Stomach (tissue), 9 donors: ENCODE data around the gene TFAP2D. TPM values are rescaled to one million over a fixed set of nuclear protein-coding genes. Genes with fewer than 3 reads are reported as not detected.

Experiments
- DNase-seq, 2 donors: peaks; one replicate each; pipeline versions ENCODE4 v3.0.0 to v3.0.0-alpha.2; 2013 to 2019
- H3K27ac ChIP-seq, 5 donors: fragments of 200-600 bp in 4 of 5; sonication (generic) in 4 of 5; one replicate each; pipeline ENCODE4 v1.5.1; 2013 to 2019; ENCODE audit warnings: mild to moderate bottlenecking in 1 of 5, moderate library complexity in 1 of 5
- H3K27me3 ChIP-seq, 3 donors: fragments of 200-600 bp; sonication (generic); one replicate each; pipeline ENCODE4 v1.5.1; 2017 to 2019; ENCODE audit warnings: mixed run types in 1 of 3
- H3K36me3 ChIP-seq, 4 donors: fragments of 200-600 bp; sonication (generic); 1 replicate in 3 of 4; 2 replicates in 1 of 4; pipeline ENCODE4 v1.5.1; 2016 to 2019
- H3K4me1 ChIP-seq, 4 donors: fragments of 200-600 bp; sonication (generic); one replicate each; pipeline ENCODE4 v1.5.1; 2016 to 2019
- H3K4me3 ChIP-seq, 4 donors: fragments of 200-600 bp; sonication (generic) in 3 of 4; one replicate each; pipeline ENCODE4 v1.5.1; 2016 to 2019; ENCODE audit warnings: mild to moderate bottlenecking in 1 of 4
- H3K9me3 ChIP-seq, 4 donors: fragments of 200-600 bp; sonication (generic); one replicate each; pipeline ENCODE4 v1.5.1; 2016 to 2019
- EP300 ChIP-seq: sonication (generic); formaldehyde crosslinking; IDR thresholded peaks from one replicate; pipeline ENCODE4 v1.6.1; 2017; ENCODE audit warnings: antibody characterized with exemption
- POLR2A ChIP-seq, 4 donors: fragments of 450-650 bp; IDR thresholded peaks; one replicate each; pipeline ENCODE4 v1.6.1; 2016; ENCODE audit warnings: antibody characterized with exemption in 4 of 4, control low read depth in 2 of 4, mild to moderate bottlenecking in 1 of 4, moderate library complexity in 1 of 4
- POLR2AphosphoS5 ChIP-seq, 3 donors: sonication (generic); formaldehyde crosslinking; IDR thresholded peaks; one replicate each; pipeline ENCODE4 v1.6.1; 2016; ENCODE audit warnings: antibody characterized with exemption in 3 of 3
- WGBS, 5 donors: extraction: QIAGEN DNeasy Blood & Tissue Kit in 3 of 5; methylation state at CpG; one replicate each; pipeline versions ENCODE4 v1.1.5 to v1.1.7; 2013 to 2018; 5-methylcytosine and 5-hydroxymethylcytosine counted together
- intact Hi-C: fragments of 100-400 bp; cut with DNase I; formaldehyde crosslinking; loops from one replicate; pipeline ENCODE4 v1.15.1; 2023; ENCODE audit warnings: low total_unique reads
- polyA plus RNA-seq, 3 donors: library from polyadenylated mRNA; stranded (reverse); fragments of 200-250 nt; gene quantifications; one replicate each; pipeline ENCODE4 v1.2.3, GENCODE V29; 2013
- total RNA-seq, 5 donors: library from RNA; depleted of rRNA; stranded (reverse); fragments of >200 nt; gene quantifications; one replicate each; pipeline versions ENCODE4 v1.1.0 to v1.2.3, GENCODE V29; 2014 to 2016
- TF ChIP-seq, protein P1 (sequence below), 7 experiments: fragments of 450-650 bp in 4 of 7; fragments of 200-600 bp in 3 of 7; sonication (generic) in 3 of 7; IDR thresholded peaks; one replicate each; pipeline ENCODE4 v1.5.1; 2016 to 2019; ENCODE audit warnings: antibody characterized with exemption in 7 of 7, control low read depth in 2 of 7, mild to moderate bottlenecking in 1 of 7
- donor health status: healthy with polysubstance abuse.
- donor health status: Bipolar disorder and iron deficiency.
- donor health status: healthy.

TFAP2D gene
- total and polyA plus RNA-seq, 8 donors: not detected

DNA sequence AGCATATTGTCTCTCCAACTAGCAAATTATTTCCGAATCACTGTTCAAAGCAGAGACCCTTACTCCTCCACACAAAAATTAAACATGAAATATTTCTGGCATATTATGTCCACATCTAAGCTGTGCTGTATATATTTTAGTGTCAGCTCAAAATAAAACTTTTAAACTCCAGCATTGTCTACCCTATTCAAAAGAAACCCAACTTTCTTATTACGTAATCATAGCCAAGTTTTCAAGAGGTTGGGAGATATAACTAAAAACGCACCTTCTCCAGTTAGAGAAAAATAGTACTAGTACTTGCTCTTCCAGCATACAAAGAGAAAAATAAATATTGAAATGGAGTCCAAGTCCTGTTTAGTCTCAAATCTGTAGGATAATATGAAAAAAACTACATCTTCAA lies 24.1 kb upstream of the TFAP2D start:
- no peak overlapping the region for H3K4me3 ChIP-seq
- H3K4me1 ChIP-seq: no peaks in the 10 kb centered on the region
- H3K27ac ChIP-seq: no peak overlapping the region
- H3K36me3 ChIP-seq: no peaks in the 10 kb centered on the region
- H3K9me3 ChIP-seq: no peaks in the 10 kb centered on the region
- H3K27me3 ChIP-seq: no peaks in the 10 kb centered on the region
- TF ChIP-seq POLR2AphosphoS5 (IDR thresholded peaks at IDR 0.05) (no peak), POLR2A (IDR thresholded peaks at IDR 0.05) (no peak), EP300 (no peak)
- TF ChIP-seq, protein P1, sequence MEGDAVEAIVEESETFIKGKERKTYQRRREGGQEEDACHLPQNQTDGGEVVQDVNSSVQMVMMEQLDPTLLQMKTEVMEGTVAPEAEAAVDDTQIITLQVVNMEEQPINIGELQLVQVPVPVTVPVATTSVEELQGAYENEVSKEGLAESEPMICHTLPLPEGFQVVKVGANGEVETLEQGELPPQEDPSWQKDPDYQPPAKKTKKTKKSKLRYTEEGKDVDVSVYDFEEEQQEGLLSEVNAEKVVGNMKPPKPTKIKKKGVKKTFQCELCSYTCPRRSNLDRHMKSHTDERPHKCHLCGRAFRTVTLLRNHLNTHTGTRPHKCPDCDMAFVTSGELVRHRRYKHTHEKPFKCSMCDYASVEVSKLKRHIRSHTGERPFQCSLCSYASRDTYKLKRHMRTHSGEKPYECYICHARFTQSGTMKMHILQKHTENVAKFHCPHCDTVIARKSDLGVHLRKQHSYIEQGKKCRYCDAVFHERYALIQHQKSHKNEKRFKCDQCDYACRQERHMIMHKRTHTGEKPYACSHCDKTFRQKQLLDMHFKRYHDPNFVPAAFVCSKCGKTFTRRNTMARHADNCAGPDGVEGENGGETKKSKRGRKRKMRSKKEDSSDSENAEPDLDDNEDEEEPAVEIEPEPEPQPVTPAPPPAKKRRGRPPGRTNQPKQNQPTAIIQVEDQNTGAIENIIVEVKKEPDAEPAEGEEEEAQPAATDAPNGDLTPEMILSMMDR (IDR thresholded peaks at IDR 0.05): no peak
- WGBS, 5 donors: 82 to 91% (median 88%) methylated on average over 3 of the region's 3 CpGs
- no peak for DNase-seq
- intact Hi-C loops: no loop called here

- H3K36me3 ChIP-seq: no peaks in the 10 kb centered on the region
- H3K4me1 ChIP-seq: no peaks in the 10 kb centered on the region
- 67 to 80% (median 76%) methylated on average over 4 of the region's 4 CpGs for WGBS, 5 donors
- TF ChIP-seq, protein P1 (IDR thresholded peaks at IDR 0.05): no peak
- TF ChIP-seq POLR2A (IDR thresholded peaks at IDR 0.05): no peak
- TF ChIP-seq EP300: no peak
- no peak for TF ChIP-seq POLR2AphosphoS5 (IDR thresholded peaks at IDR 0.05)
- intact Hi-C loops: no loop called here
- H3K27me3 ChIP-seq: no peaks in the 10 kb centered on the region
- H3K4me3 ChIP-seq: no peak overlapping the region
- H3K9me3 ChIP-seq: no peaks in the 10 kb centered on the region
- no peak for DNase-seq
- H3K27ac ChIP-seq: no peak overlapping the region
Observed at GRCh38 chr6:50691814-50692495, 21.4 kb upstream of the TFAP2D start.

GRCh38 chr6:50698546-50698945 lies 14.8 kb upstream of the TFAP2D start:
- Histone ChIP-seq H3K4me3 (no peak overlapping the region), H3K9me3 (no peaks in the 10 kb centered on the region), H3K36me3 (no peaks in the 10 kb centered on the region), H3K27me3 (no peaks in the 10 kb centered on the region), H3K4me1 (no peaks in the 10 kb centered on the region), H3K27ac (no peak overlapping the region)
- TF ChIP-seq POLR2A (IDR thresholded peaks at IDR 0.05) (no peak), POLR2AphosphoS5 (IDR thresholded peaks at IDR 0.05) (no peak), EP300 (no peak)
- TF ChIP-seq, protein P1 (IDR thresholded peaks at IDR 0.05): no peak
- intact Hi-C loops: no loop called here
- no peak for DNase-seq

GRCh38 chr6:50699051-50699775 lies 14.1 kb upstream of the TFAP2D start:
- peak in 1 of 2 donors; percentile 23 for DNase-seq
- no peak overlapping the region for H3K4me3 ChIP-seq
- H3K4me1 ChIP-seq: no peaks in the 10 kb centered on the region
- no peaks in the 10 kb centered on the region for H3K9me3 ChIP-seq
- H3K27me3 ChIP-seq: no peaks in the 10 kb centered on the region
- intact Hi-C loops: no loop called here
- TF ChIP-seq POLR2A (IDR thresholded peaks at IDR 0.05): no peak
- H3K27ac ChIP-seq: no peak overlapping the region
- H3K36me3 ChIP-seq: no peaks in the 10 kb centered on the region
- WGBS, 5 donors: 19 to 26% (median 22%) methylated on average over 11 of the region's 11 CpGs

DNA sequence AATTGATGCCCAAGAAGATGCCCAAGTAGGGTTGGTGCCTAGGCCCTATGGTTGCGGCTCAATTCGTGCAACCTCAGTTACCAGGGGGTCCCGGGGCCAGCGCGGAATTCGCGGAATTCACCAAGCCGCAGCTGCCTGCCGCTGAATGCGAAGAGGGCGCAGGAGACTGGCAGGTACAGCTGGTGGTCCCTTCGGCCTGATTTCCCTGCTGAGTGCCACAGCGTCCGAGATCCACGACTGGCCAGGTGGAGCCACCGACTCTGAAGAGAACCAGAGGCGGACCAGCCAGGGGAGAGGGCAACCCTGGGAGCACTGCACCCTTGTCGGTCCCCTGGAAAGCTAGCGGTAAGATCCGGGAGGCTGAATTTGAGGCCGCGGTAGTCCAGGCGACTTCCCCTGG lies 6.8 kb upstream of the TFAP2D start:
- WGBS, 5 donors: 3 to 5% (median 4%) methylated on average over 19 to 23 of the region's 23 CpGs
- DNase-seq: no peak

More for the DNA sequence above, 6.8 kb upstream of the TFAP2D start:
- no peak overlapping the region for H3K27ac ChIP-seq
- no peak overlapping the region for H3K4me3 ChIP-seq
- peaks cover 0 to 11% (median 2%) of the 10 kb centered on the region in 4 donors for H3K4me1 ChIP-seq
- no peaks in the 10 kb centered on the region for H3K36me3 ChIP-seq
- TF ChIP-seq EP300 (no peak), POLR2A (IDR thresholded peaks at IDR 0.05) (no peak), POLR2AphosphoS5 (IDR thresholded peaks at IDR 0.05) (no peak)
- TF ChIP-seq, protein P1 (IDR thresholded peaks at IDR 0.05): no peak
- intact Hi-C loops: no loop called here
- peaks cover 0 to 71% (median 18%) of the 10 kb centered on the region in 3 donors for H3K27me3 ChIP-seq
- H3K9me3 ChIP-seq: peaks cover 0 to 4% (median 0%) of the 10 kb centered on the region in 4 donors
